HG03439 (cell line): ENCODE data around the gene EHD4.

Experiments used
- ATAC-seq: cut with Tn5 transposase; IDR thresholded peaks from one replicate; pipeline ENCODE4 v1.9.1; 2021; ENCODE audit warnings: mild to moderate bottlenecking, moderate library complexity; ENCODE audit not compliant: unreplicated experiment

Gene EHD4

GRCh38 chr15:41961001-41961518, 11.3 kb downstream of the EHD4 start:
- ATAC-seq, result no peak

GRCh38 chr15:41958002-41958420, 14.3 kb downstream of the EHD4 start:
- ATAC-seq, result no peak

- no peak for ATAC-seq
These were observed 15.1 kb downstream of the EHD4 start for GRCh38 chr15:41957021-41957897.

- ATAC-seq, result no peak
These were observed 16.4 kb downstream of the EHD4 start for GRCh38 chr15:41955807-41956525.

DNA sequence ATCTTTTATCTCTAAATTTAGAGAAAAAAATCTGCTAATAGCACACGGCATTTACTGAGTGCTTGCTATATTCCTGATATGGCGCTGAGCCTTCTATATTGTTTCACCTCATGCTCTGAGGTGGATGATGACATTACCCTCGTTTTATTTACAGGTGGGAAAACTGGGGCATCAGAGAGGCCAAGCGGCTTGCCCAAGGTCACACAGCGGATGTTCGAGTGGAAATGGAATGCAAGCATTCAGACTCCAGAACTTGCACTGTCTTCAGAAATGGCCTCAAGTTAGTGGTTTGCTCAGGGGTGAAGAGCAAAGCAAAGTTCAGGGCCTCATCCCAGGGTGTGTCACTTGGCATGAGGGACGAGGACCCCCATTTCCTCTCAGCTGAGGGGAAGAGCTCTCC, 17.3 kb downstream of the EHD4 start:
- no peak for ATAC-seq

- ATAC-seq, result no peak
These were observed 18.3 kb downstream of the EHD4 start for GRCh38 chr15:41954036-41954435.

- ATAC-seq, result no peak
These were observed 20.3 kb downstream of the EHD4 start for GRCh38 chr15:41952013-41952563.

DNA sequence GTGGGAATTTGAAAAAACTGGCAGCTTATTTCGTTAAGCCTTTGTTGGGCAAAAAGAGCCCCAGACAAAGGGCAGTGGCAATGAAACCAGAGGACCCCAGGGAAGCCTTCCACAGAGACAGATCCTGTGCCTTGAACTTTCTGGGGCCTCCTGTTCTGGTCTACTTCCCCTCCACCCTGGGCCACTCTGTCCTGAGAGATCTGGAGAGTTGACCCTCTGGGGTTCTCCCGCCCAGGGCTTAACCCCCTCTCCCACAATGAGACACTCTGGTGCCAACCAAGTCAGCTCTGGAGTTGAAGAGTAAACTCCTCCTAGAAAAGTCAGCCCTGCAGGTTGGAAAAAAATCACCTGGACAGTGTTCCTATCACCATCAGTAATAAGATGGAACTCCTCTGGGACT, 20.8 kb downstream of the EHD4 start:
- ATAC-seq, result no peak

- ATAC-seq, result no peak
These were observed 21.9 kb downstream of the EHD4 start for GRCh38 chr15:41950489-41950888.

- no peak for ATAC-seq
These were observed 22.3 kb downstream of the EHD4 start for GRCh38 chr15:41950127-41950483.

- no peak for ATAC-seq
These were observed 22.8 kb downstream of the EHD4 start for GRCh38 chr15:41949401-41950126.

DNA sequence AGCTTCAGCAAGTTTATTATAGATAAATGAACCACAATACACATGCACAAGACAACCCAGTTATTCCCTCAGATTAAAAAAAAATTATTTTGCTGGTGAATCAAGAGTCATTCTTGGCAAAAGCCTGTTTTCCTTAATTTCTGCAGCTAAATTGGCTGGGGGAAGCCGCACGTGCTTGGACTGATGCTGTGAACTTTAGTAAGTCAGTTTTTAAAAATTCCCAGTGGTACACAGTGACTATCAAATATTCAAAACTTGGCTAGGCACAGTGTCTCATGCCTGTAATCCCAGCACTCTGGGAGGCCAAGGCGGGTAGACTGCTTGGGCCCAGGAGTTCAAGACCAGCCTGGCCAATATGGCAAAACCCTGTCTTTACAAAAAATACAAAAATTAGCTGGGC, 23.9 kb downstream of the EHD4 start:
- no peak for ATAC-seq

GRCh38 chr15:41946970-41947369, 25.4 kb downstream of the EHD4 start:
- ATAC-seq, result no peak

DNA sequence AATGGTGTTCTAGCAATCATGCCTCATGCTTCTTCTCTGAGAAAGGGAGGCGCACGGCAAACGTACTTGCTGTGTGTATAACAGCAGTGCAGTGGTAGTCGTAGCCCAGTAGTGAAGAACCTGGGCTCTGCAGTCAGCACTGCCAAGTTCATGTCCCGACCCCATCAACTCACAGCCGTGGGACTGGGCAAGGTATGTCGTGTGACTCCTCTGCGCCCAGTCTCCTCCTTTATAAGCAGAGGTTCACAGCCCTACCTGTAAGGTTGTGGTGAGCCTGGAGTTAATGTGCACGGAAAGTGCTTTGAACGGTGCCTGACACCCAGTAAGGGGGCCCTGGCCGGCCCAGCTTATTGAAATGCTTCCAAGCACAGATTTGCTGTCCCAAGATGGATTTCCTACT, 26.6 kb downstream of the EHD4 start:
- no peak for ATAC-seq

GRCh38 chr15:41945221-41945620, 27.1 kb downstream of the EHD4 start:
- no peak for ATAC-seq

DNA sequence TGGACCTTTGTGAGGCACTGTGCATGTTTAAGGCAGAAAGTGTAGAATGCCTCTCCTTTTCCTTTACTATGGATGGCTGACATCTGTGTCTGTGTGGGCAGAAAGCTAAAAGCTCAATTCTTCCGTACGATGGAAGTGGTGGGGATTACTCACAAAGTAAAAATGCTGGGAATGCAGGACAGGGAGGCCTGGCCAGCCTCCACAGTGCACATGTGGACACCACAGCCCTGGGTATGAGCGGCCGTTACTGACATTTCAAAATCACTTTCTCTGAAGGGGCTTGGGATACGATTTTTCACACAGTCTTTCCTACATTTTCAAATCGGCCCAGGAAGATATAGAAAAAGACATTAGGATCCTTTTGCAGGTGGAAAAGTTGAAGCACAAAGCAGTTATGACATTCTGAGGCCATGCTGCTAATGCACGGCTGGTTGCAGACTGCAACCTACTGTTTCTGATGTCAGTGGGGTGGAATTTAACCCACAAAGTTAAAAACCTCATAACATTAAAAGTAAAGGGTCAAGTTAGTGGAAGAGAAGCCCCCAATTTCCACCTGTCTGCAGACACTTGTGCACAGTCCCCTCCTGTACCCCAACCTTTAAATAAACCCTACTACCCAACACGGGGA, 27.9 kb downstream of the EHD4 start:
- ATAC-seq, result no peak

DNA sequence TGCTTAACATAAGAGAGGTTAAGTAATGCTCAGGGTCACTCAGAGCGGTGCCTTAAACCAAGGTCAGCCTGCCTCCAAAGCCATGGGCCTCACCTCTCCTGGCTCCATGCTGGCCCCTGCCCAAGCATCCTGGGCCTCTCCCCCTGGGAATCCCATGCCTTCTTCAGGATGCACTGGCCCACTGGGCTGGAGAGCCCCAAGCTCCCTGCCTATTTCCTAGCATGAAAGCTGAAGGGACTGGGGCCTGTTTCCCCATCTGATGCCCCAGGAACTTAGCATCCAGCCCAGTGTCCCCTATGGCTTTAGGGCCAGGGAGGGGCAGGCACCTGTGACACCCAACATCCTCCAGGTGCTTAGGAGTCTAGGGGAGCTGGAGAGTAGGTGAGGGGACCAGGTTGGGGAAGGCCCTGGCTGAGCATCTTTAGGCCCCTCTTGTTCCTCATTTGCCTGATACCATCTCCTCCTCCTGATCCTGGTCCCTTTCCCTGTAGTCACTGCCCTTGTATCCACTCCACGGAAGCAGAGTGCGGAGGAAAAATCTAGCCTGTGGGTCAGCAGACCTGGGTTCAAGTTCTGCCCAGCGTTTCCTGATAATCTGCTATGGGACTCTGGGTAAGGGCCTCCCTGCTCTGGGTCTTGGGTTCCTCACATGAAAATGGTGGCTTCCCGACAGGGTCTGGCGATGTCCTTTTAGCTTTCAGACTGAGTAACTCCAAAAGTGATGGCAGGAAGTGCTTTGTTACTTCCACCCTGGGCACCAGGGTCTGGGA, 28.6 kb downstream of the EHD4 start:
- no peak for ATAC-seq

- ATAC-seq, result no peak
These were observed 29.5 kb downstream of the EHD4 start for GRCh38 chr15:41942886-41943285.

DNA sequence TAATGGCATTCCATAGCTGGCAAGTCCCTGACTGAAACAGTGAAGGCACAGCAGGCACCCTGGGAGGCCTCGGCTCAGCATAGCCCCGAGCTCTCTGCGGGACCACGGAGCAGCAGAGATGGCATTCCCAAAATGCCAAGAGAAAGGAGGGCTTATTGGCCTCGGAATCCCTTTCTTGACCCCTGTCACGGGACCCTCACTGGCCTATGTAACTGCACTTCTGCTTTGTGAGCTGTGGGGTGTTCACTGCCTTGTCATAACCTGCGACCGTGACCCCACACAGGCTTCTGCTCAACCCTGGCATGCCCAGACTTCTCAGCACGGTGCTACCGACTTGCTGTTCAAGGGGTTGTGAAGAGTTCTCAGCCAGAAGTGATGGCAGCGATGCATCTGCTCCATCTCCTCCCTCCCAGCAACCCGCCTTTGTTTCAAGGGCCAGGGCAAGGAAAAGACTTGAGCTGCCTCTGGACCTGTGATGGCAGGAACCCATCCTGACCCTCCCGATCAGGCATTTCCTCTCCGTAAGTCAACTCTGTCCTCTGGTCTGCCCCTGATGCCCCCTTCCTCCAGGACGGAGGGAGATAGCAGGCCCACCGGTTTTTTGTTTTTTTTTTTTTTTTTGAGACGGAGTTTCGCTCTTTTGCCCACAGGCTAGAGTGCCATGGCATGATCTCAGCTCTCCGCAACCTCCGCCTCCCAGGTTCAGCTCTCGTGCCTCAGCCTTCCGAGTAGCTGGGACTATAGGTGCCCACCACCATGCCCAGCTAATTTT, 30.5 kb downstream of the EHD4 start:
- no peak for ATAC-seq
